Stimulated activated CD8-positive, alpha-beta memory T cell treated with anti-CD3 and anti-CD28 coated beads, Interleukin-7, amount 100 ng/mL, for 1 hour (primary cell): ENCODE results near the gene RASGRF1.
"Not testable (repeated sequence)": the region's sequence is repeated elsewhere in the genome, so short reads cannot be mapped to it uniquely, and the experiment has no call there.

ENCODE experiments used
- DNase-seq, 2 donors: peaks; one replicate each; pipeline ENCODE4 v3.0.0-alpha.2; 2020; ENCODE audit warnings: low read depth in 2 of 2

The RASGRF1 gene

GRCh38 chr15:79036323-79036722 lies 54.3 kb downstream of the RASGRF1 start:
- no peak for DNase-seq

GRCh38 chr15:79035814-79036213 lies 54.8 kb downstream of the RASGRF1 start:
- DNase-seq: no peak

GRCh38 chr15:79035111-79035601 lies 55.4 kb downstream of the RASGRF1 start:
- no peak for DNase-seq

GRCh38 chr15:79034284-79034683 lies 56.3 kb downstream of the RASGRF1 start:
- no peak for DNase-seq

- DNase-seq: no peak
Observed at GRCh38 chr15:79032656-79033055, 57.9 kb downstream of the RASGRF1 start.

GRCh38 chr15:79031821-79032220 lies 58.8 kb downstream of the RASGRF1 start:
- no peak for DNase-seq

GRCh38 chr15:79031201-79031600 lies 59.4 kb downstream of the RASGRF1 start:
- no peak for DNase-seq

- DNase-seq: no peak
Observed at GRCh38 chr15:79030470-79030869, 60.1 kb downstream of the RASGRF1 start.

- no peak for DNase-seq
Observed at GRCh38 chr15:79028411-79028964, 62.1 kb downstream of the RASGRF1 start.

GRCh38 chr15:79027532-79028410 lies 62.8 kb downstream of the RASGRF1 start:
- DNase-seq: no peak

- no peak for DNase-seq
Observed at GRCh38 chr15:79025802-79026201, 64.8 kb downstream of the RASGRF1 start.

- no peak for DNase-seq
Observed at GRCh38 chr15:79025201-79025600, 65.4 kb downstream of the RASGRF1 start.

- DNase-seq: not testable (repeated sequence)
Observed at GRCh38 chr15:79024493-79024892, 66.1 kb downstream of the RASGRF1 start.

- DNase-seq: no peak
Observed at GRCh38 chr15:79023918-79024317, 66.7 kb downstream of the RASGRF1 start.

- no peak for DNase-seq
Observed at GRCh38 chr15:79023546-79023890, 67.1 kb downstream of the RASGRF1 start.

GRCh38 chr15:79018960-79019359 lies 71.6 kb downstream of the RASGRF1 start:
- no peak for DNase-seq

- DNase-seq: no peak
Observed at GRCh38 chr15:79017953-79018352, 72.6 kb downstream of the RASGRF1 start.

- DNase-seq: no peak
Observed at GRCh38 chr15:79016527-79017170, 73.9 kb downstream of the RASGRF1 start.

GRCh38 chr15:79015416-79015815 lies 75.2 kb downstream of the RASGRF1 start:
- DNase-seq: no peak

GRCh38 chr15:79010278-79010677 lies 80.3 kb downstream of the RASGRF1 start:
- no peak for DNase-seq

GRCh38 chr15:79009379-79009778 lies 81.2 kb downstream of the RASGRF1 start:
- DNase-seq: no peak

- DNase-seq: no peak
Observed at GRCh38 chr15:79008659-79009058, 81.9 kb downstream of the RASGRF1 start.

GRCh38 chr15:79007066-79007465 lies 83.5 kb downstream of the RASGRF1 start:
- DNase-seq: no peak
